Effector memory CD4-positive, alpha-beta T cell (primary cell): Measurements from ENCODE around the gene CSNK2A3.

ENCODE experiments used
- DNase-seq, 3 donors: peaks; one replicate each; pipeline ENCODE4 v3.0.0-alpha.2; 2020
- H3K27ac ChIP-seq: 2 replicates; pipeline ENCODE4 v1.7.0; 2013; ENCODE audit warnings: mild to moderate bottlenecking, low read length, moderate library complexity; ENCODE audit not compliant: insufficient read depth, poor library complexity, severe bottlenecking
- H3K27me3 ChIP-seq: replicated peaks from 2 replicates; pipeline ENCODE4 v1.7.0; 2013; ENCODE audit warnings: mild to moderate bottlenecking, low read length; ENCODE audit not compliant: insufficient read depth, control insufficient read depth, poor library complexity, severe bottlenecking
- H3K36me3 ChIP-seq: 2 replicates; pipeline ENCODE4 v1.7.0; 2013; ENCODE audit warnings: mild to moderate bottlenecking, low read length, moderate library complexity; ENCODE audit not compliant: control insufficient read depth, insufficient read depth
- H3K4me1 ChIP-seq: 2 replicates; pipeline ENCODE4 v1.7.0; 2013; ENCODE audit warnings: low read length, mild to moderate bottlenecking; ENCODE audit not compliant: control insufficient read depth, insufficient read depth, poor library complexity, severe bottlenecking
- H3K4me3 ChIP-seq: 2 replicates; pipeline ENCODE4 v1.7.0; 2013; ENCODE audit warnings: low read length, low read depth, mild to moderate bottlenecking; ENCODE audit not compliant: insufficient read depth, poor library complexity, severe bottlenecking
- H3K9me3 ChIP-seq: 2 replicates; pipeline ENCODE4 v1.7.0; 2013; ENCODE audit warnings: mild to moderate bottlenecking, low read length, moderate library complexity; ENCODE audit not compliant: control insufficient read depth

Gene CSNK2A3

DNA sequence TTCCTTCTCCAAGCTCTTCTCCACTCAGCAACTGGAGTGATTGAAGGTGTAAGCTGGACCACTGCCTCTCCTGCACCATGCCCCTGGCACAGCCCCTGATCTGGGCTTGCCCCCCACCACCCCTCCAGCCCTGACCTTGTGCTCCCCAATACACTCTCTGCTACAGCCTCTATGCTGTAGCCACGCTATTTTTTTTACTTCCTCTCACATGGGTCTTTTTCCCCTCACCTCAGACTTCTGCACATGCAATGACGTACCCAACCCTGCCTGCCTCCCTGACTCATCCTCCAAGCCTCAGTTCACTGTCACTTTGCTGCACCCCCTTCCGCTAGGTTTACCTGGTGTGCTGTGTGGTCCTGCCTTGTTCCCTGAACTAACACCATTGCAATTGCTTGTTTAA is 9.0 kb downstream of the CSNK2A3 start:
- Histone ChIP-seq H3K4me1 (no peaks in the 10 kb centered on the region), H3K36me3 (no peaks in the 10 kb centered on the region), H3K4me3 (no peak overlapping the region), H3K27me3 (no peaks in the 10 kb centered on the region), H3K27ac (no peak overlapping the region), H3K9me3 (no peaks in the 10 kb centered on the region)
- no peak for DNase-seq

DNA sequence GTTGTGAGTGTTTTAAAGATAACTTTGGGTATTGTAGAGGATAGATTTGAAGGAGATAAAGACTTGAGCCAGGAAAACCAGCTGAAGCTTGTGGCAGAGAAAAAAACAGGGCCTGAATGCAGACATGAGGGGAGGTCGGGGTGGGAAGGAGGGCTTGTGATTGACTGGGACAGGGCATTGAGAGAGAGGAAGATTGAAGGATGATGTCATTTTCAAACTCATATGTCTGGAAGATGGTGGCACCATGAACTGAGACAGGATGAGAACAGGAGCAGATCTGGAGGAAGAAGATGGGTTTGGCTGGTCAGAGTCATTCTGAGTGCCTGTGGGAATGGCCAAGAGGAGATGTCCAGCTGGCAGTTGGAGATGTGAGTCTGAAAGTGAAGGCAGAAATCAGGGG is 14.7 kb downstream of the CSNK2A3 start:
- DNase-seq = no peak
- Histone ChIP-seq H3K4me3 (no peak overlapping the region), H3K36me3 (no peaks in the 10 kb centered on the region), H3K9me3 (no peaks in the 10 kb centered on the region), H3K4me1 (no peaks in the 10 kb centered on the region), H3K27ac (no peak overlapping the region), H3K27me3 (no peaks in the 10 kb centered on the region)

DNA sequence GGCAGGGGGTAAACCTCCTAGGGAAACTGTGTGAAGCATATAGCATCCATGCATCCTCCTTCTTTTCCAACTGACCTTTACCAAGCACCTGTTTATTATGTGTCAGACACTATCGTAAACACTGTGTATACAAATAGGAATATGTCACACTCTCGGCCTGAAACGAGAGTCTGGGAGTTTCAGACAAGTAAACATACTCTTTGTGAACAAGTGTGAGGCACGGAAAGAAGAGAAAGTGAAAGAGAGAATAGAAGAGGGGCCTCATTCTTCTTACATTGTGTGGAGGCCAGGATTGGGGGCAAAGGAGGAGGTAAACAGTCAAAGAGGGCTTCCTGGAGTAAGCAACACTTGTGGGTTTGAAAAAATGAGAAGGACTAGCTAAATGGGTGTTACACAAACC is 16.4 kb downstream of the CSNK2A3 start:
- no peaks in the 10 kb centered on the region for H3K27me3 ChIP-seq
- H3K9me3 ChIP-seq = no peaks in the 10 kb centered on the region
- H3K4me1 ChIP-seq = no peaks in the 10 kb centered on the region
- H3K36me3 ChIP-seq = no peaks in the 10 kb centered on the region
- H3K27ac ChIP-seq = no peak overlapping the region
- DNase-seq = no peak
- no peak overlapping the region for H3K4me3 ChIP-seq

DNA sequence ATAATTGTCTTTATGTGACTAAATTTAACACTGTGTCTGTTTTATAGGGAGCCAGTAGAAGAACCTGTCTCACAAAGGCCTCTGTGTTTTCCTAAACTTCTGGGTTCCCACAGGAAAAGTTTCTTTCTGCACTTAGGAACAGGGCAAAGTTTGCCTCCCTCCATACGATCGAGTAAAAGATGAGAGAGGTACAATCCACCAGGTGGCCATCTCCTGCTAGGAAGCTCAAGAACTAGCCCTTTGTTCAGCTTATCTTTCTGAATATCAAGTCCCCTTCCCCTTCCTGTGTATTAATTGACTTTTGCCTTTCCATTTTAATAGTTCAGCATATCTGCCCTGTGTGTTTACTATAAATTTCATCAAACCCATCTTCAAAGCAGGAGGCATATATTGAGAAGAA is 18.0 kb downstream of the CSNK2A3 start:
- Histone ChIP-seq H3K9me3 (no peaks in the 10 kb centered on the region), H3K36me3 (no peaks in the 10 kb centered on the region), H3K4me1 (no peaks in the 10 kb centered on the region), H3K4me3 (no peak overlapping the region), H3K27me3 (no peaks in the 10 kb centered on the region), H3K27ac (no peak overlapping the region)
- DNase-seq = no peak

DNA sequence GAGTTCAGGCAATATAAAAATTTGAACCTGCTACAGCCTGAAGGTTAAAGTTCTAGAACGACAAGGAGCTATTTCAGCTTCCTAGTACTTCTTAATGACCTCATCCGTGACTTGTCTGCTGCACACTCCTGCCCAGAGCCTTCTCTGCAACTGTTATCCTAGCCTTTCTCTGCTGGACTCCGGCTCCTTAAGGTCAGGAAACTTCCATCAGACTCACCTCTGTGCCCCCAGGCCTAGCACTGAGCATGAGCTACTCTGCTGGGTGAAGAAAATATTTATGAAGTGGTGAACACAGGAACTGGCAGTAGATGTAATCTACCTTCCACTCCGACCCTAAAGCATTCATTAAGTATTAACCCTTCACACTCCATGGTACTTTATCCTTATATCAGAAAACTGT is 18.4 kb downstream of the CSNK2A3 start:
- no peak overlapping the region for H3K4me3 ChIP-seq
- no peak overlapping the region for H3K27ac ChIP-seq
- no peak for DNase-seq
- no peaks in the 10 kb centered on the region for H3K27me3 ChIP-seq
- no peaks in the 10 kb centered on the region for H3K36me3 ChIP-seq
- no peaks in the 10 kb centered on the region for H3K9me3 ChIP-seq
- H3K4me1 ChIP-seq = no peaks in the 10 kb centered on the region

DNA sequence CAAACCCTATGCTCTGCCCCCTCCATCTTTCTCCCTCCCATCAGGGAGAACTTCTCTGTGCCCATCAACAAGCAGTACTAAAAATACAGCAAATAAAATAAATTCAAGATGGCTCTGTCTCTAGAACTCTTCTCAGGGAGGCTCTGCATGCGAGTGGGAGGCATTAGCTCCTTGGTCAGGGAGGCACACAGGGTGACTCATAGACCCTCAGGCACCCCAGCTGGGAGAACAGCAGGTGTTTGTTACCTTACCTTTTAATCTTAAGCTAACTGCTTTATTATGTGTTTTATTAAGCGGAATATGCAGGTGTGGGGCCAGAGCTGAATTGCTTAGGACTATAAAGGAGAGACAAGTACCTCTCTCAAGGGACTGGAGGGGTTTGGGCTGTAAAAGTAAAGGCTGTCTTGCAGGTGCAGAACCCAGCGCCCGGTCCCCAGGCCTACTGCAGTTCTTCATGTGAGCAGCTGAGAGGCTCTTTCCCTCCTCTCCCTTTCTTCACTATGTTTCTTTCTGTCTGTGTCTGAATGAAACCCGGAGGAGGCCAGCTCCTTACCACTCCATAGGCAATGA is 20.8 kb downstream of the CSNK2A3 start:
- H3K27me3 ChIP-seq = no peaks in the 10 kb centered on the region
- no peak for DNase-seq

DNA sequence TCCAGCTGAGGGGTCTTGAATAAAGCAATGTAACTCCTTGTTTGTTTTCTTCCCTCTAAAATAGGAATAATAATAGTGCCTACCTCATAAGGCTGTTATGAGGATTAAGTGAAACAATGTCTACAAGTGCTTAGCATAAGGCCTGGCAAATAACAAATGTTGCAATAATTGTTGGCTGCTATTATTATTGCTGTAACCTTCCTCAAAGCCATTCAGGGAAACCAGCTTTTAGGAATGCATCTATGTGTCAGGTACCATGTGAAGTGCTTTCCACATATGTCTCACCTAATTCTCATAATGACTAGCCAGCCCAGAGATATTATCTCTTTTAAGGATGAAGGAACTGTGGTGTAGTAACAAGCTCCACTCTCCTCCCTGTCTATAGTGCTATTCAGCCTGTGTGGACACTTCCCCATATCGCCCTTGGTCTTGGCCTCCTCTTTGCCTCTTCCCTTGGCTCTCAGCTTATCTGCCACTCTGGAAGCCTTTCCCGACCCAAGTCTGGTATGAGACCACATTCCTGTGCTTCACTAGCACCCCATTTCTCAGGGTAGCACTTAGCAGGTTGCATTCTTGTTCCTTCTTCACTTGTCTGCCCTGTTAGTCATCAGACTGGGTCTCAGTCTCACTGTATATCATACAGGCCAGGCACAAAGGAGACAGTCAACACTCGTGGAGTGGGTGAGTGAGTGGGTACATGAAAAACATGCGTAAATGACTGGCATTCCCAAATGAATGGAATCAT is 23.8 kb downstream of the CSNK2A3 start:
- Histone ChIP-seq H3K9me3 (no peaks in the 10 kb centered on the region), H3K27ac (no peak overlapping the region), H3K4me3 (no peak overlapping the region), H3K27me3 (no peaks in the 10 kb centered on the region), H3K4me1 (no peaks in the 10 kb centered on the region), H3K36me3 (no peaks in the 10 kb centered on the region)
- no peak for DNase-seq

More for the DNA sequence above, 20.8 kb downstream of the CSNK2A3 start:
- Histone ChIP-seq H3K27ac (no peak overlapping the region), H3K9me3 (no peaks in the 10 kb centered on the region), H3K4me1 (no peaks in the 10 kb centered on the region), H3K4me3 (no peak overlapping the region), H3K36me3 (no peaks in the 10 kb centered on the region)

DNA sequence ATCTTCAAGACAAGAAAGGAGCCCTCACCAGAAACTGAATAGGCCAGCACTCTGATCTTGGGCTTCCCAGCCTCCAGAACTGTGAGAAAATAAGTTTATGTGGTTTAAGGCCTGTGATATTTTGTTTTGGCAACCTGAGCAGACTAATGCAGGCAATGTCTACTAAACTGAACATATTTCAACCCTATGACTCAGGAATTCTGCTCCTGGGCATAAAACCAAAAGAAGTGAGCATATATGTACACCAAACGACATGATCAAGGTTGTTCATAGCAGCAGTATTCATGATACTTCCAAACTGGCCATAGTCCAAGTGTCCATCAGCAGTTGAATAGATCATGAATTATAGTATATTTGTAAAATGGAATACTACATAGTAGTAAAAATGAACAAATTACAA is 29.0 kb downstream of the CSNK2A3 start:
- no peak for DNase-seq
- Histone ChIP-seq H3K27ac (no peak overlapping the region), H3K4me3 (no peak overlapping the region), H3K9me3 (no peaks in the 10 kb centered on the region), H3K27me3 (no peaks in the 10 kb centered on the region), H3K36me3 (no peaks in the 10 kb centered on the region), H3K4me1 (no peaks in the 10 kb centered on the region)

DNA sequence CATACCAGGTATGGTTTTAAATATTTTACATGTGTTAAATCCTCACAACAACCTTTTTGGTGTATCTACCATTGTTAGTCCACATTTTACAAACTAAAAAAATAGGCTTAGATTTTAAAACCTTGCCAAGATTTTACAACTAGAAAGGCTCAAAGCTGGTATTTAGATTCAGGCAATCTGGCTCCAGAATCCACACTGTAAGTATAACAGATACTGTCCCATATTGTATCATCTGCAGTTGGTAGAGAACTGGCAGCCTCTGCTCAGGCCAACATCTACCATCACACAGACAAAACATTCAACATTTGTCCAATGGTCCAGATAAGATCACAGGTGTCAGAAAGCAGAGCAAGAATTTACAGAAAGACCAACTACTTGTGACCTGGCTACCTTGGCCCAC is 30.9 kb downstream of the CSNK2A3 start:
- H3K4me3 ChIP-seq = no peak overlapping the region
- no peaks in the 10 kb centered on the region for H3K27me3 ChIP-seq
- no peaks in the 10 kb centered on the region for H3K4me1 ChIP-seq
- H3K27ac ChIP-seq = no peak overlapping the region
- no peaks in the 10 kb centered on the region for H3K36me3 ChIP-seq
- DNase-seq = no peak
- H3K9me3 ChIP-seq = no peaks in the 10 kb centered on the region

DNA sequence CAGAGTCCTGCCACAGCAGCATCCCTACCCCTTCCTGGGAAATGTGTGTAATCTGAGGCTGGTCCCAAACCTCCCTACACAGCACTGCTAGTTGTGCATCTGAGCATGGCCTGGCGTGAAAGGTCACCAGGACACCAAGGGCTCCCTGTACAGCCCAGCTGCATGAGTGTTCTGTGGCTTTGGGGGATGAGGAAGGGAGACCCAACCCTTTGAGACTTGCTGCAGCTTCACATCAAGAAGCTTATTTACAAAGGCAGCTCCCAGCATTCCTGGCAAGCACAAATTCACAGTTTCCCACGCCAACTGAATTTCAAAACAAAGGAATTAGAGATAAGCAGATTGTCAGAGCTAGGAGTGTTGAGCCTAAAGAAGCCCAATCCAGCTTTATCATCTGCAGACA is 32.2 kb downstream of the CSNK2A3 start:
- no peaks in the 10 kb centered on the region for H3K4me1 ChIP-seq
- no peak overlapping the region for H3K4me3 ChIP-seq
- no peaks in the 10 kb centered on the region for H3K9me3 ChIP-seq
- no peaks in the 10 kb centered on the region for H3K27me3 ChIP-seq
- no peak for DNase-seq
- H3K27ac ChIP-seq = no peak overlapping the region
- no peaks in the 10 kb centered on the region for H3K36me3 ChIP-seq
